Measurements from ENCODE around the gene C11orf21. TPM values are rescaled to one million over a fixed set of nuclear protein-coding genes. Genes with fewer than 3 reads are reported as not detected.
A peak's percentile ranks its signal among the peaks of the same experiment; 100 is the strongest.

Gene C11orf21
- total RNA-seq, 1 experiment from 2014 or later, result 0.09 TPM

- TF ChIP-seq CTCF (IDR thresholded peaks at IDR 0.05; ENCODE audit: insufficient read depth in 1 of 2, low read depth in 1 of 2, low read length in 1 of 2, severe bottlenecking in 1 of 2, unreplicated experiment in 1 of 2), result no peak
- no peak overlapping the region for H3K4me3 Mint-ChIP-seq (ENCODE audit: unreplicated experiment)
- peak in 1 of 2 experiments; percentile 15 for DNase-seq
- ChIA-PET CTCF (no interaction called here), POLR2A (no interaction called here)
- H3K36me3 Mint-ChIP-seq (ENCODE audit: insufficient read depth, unreplicated experiment), result no peaks in the 10 kb centered on the region
- Histone ChIP-seq H3K4me3 (ENCODE audit: low read depth, low read length) (no peak overlapping the region), H3K36me3 (ENCODE audit: control insufficient read depth, insufficient read depth, low read length) (no peaks in the 10 kb centered on the region), H3K9me3 (no peaks in the 10 kb centered on the region), H3K4me1 (peaks cover 10% of the 10 kb centered on the region), H3K27me3 (replicated peaks; ENCODE audit: control insufficient read depth, insufficient read depth, low read length) (no peaks in the 10 kb centered on the region)
- no peaks in the 10 kb centered on the region for H3K9me3 Mint-ChIP-seq (ENCODE audit: unreplicated experiment)
- H3K27me3 Mint-ChIP-seq (ENCODE audit: insufficient read depth, unreplicated experiment), result no peaks in the 10 kb centered on the region
- no peak overlapping the region for H3K27ac Mint-ChIP-seq (ENCODE audit: unreplicated experiment)
- BruUV-seq (replicated peaks), result no TSS peak
- intact Hi-C loops (cut with micrococcal nuclease; ENCODE audit: unreplicated experiment), result loop anchor here (5.0 kb wide), 1 partner anchor 78 kb away; no protein-coding TSS in a partner anchor
- H3K4me1 Mint-ChIP-seq (ENCODE audit: low read depth, unreplicated experiment), result peaks cover 7% of the 10 kb centered on the region
Observed at GRCh38 chr11:2294926-2295290, 6.8 kb downstream of the C11orf21 start.

GRCh38 chr11:2293984-2294925 is 7.5 kb downstream of the C11orf21 start:
- no peaks in the 10 kb centered on the region for H3K27me3 ChIP-seq (replicated peaks; ENCODE audit: control insufficient read depth, insufficient read depth, low read length)
- no TSS peak for BruUV-seq (replicated peaks)
- peak in 1 of 2 experiments; percentile 21 for DNase-seq
- ChIA-PET CTCF (no interaction called here), POLR2A (no interaction called here)
- H3K4me1 ChIP-seq, result peaks cover 7% of the 10 kb centered on the region
- intact Hi-C loops (cut with micrococcal nuclease; ENCODE audit: unreplicated experiment), result no loop called here
- TF ChIP-seq CTCF (IDR thresholded peaks at IDR 0.05; ENCODE audit: insufficient read depth in 1 of 2, low read depth in 1 of 2, low read length in 1 of 2, severe bottlenecking in 1 of 2, unreplicated experiment in 1 of 2), result no peak
- H3K36me3 ChIP-seq (ENCODE audit: control insufficient read depth, insufficient read depth, low read length), result no peaks in the 10 kb centered on the region
- H3K4me3 ChIP-seq (ENCODE audit: low read depth, low read length), result no peak overlapping the region
- H3K36me3 Mint-ChIP-seq (ENCODE audit: insufficient read depth, unreplicated experiment), result no peaks in the 10 kb centered on the region
- H3K4me3 Mint-ChIP-seq (ENCODE audit: unreplicated experiment), result no peak overlapping the region
- H3K9me3 ChIP-seq, result no peaks in the 10 kb centered on the region
- H3K27ac Mint-ChIP-seq (ENCODE audit: unreplicated experiment), result no peak overlapping the region
- no peaks in the 10 kb centered on the region for H3K27me3 Mint-ChIP-seq (ENCODE audit: insufficient read depth, unreplicated experiment)
- peaks cover 1% of the 10 kb centered on the region for H3K4me1 Mint-ChIP-seq (ENCODE audit: low read depth, unreplicated experiment)
- no peaks in the 10 kb centered on the region for H3K9me3 Mint-ChIP-seq (ENCODE audit: unreplicated experiment)

- H3K9me3 ChIP-seq, result no peaks in the 10 kb centered on the region
- DNase-seq, result peak in 1 of 2 experiments; percentile 14
- H3K4me1 Mint-ChIP-seq (ENCODE audit: low read depth, unreplicated experiment), result no peaks in the 10 kb centered on the region
- no peak overlapping the region for H3K4me3 Mint-ChIP-seq (ENCODE audit: unreplicated experiment)
- no peak overlapping the region for H3K27ac Mint-ChIP-seq (ENCODE audit: unreplicated experiment)
- intact Hi-C loops (cut with micrococcal nuclease; ENCODE audit: unreplicated experiment), result no loop called here
- H3K27me3 Mint-ChIP-seq (ENCODE audit: insufficient read depth, unreplicated experiment), result no peaks in the 10 kb centered on the region
- ChIA-PET POLR2A (no interaction called here), CTCF (no interaction called here)
- no peaks in the 10 kb centered on the region for H3K36me3 ChIP-seq (ENCODE audit: control insufficient read depth, insufficient read depth, low read length)
- no peak overlapping the region for H3K4me3 ChIP-seq (ENCODE audit: low read depth, low read length)
- TF ChIP-seq CTCF (IDR thresholded peaks at IDR 0.05; ENCODE audit: insufficient read depth in 1 of 2, low read depth in 1 of 2, low read length in 1 of 2, severe bottlenecking in 1 of 2, unreplicated experiment in 1 of 2), result no peak
- no peaks in the 10 kb centered on the region for H3K36me3 Mint-ChIP-seq (ENCODE audit: insufficient read depth, unreplicated experiment)
- H3K4me1 ChIP-seq, result no peaks in the 10 kb centered on the region
- no peaks in the 10 kb centered on the region for H3K9me3 Mint-ChIP-seq (ENCODE audit: unreplicated experiment)
- H3K27me3 ChIP-seq (replicated peaks; ENCODE audit: control insufficient read depth, insufficient read depth, low read length), result no peaks in the 10 kb centered on the region
- no TSS peak for BruUV-seq (replicated peaks)
Observed at GRCh38 chr11:2293531-2293971, 8.2 kb downstream of the C11orf21 start.

All from Caco-2 (cell line).